Fibroblast of the aortic adventitia (primary cell): ENCODE results near the gene ALDH1A3. TPM values are rescaled to one million over a fixed set of nuclear protein-coding genes. Genes with fewer than 3 reads are reported as not detected.

Source experiments
- DNase-seq: peaks from one replicate; pipeline ENCODE4 v3.0.0-alpha.2; 2010; ENCODE audit warnings: low read depth
- H3K4me3 ChIP-seq: 2 replicates; pipeline ENCODE4 v1.5.1; 2011; ENCODE audit warnings: low read depth, mild to moderate bottlenecking, control low read depth, low read length, moderate library complexity
- CTCF ChIP-seq: IDR thresholded peaks from 2 replicates; pipeline ENCODE4 v1.5.1; 2011; ENCODE audit warnings: mild to moderate bottlenecking, low read length, control low read depth, inconsistent platforms; ENCODE audit not compliant: insufficient read depth
- total RNA-seq: library from RNA; depleted of rRNA; stranded (reverse); fragments of >200 nt; gene quantifications from 2 replicates; pipeline ENCODE4 v1.2.3, GENCODE V29; 2012; ENCODE audit warnings: low replicate concordance

ALDH1A3 gene
- total RNA-seq, 1 donor = 189 TPM

GRCh38 chr15:100909565-100909964 lies 29.9 kb downstream of the ALDH1A3 start:
- DNase-seq = no peak
- H3K4me3 ChIP-seq = no peak overlapping the region
- TF ChIP-seq CTCF = no peak

GRCh38 chr15:100909989-100910955 lies 30.6 kb downstream of the ALDH1A3 start:
- DNase-seq = no peak
- no peak overlapping the region for H3K4me3 ChIP-seq
- peak; percentile 25 for TF ChIP-seq CTCF

GRCh38 chr15:100911086-100911485 lies 31.5 kb downstream of the ALDH1A3 start:
- no peak for DNase-seq
- no peak overlapping the region for H3K4me3 ChIP-seq
- TF ChIP-seq CTCF = no peak

- no peak overlapping the region for H3K4me3 ChIP-seq
- TF ChIP-seq CTCF = no peak
- no peak for DNase-seq
Measured at GRCh38 chr15:100913961-100914360, 34.3 kb downstream of the ALDH1A3 start.

GRCh38 chr15:100914876-100915275 lies 35.2 kb downstream of the ALDH1A3 start:
- no peak overlapping the region for H3K4me3 ChIP-seq
- TF ChIP-seq CTCF = no peak
- peak; percentile 18 for DNase-seq

- DNase-seq = peak; percentile 72
- peak overlapping the region; percentile 79 for H3K4me3 ChIP-seq
- peak; percentile 74 for TF ChIP-seq CTCF
Measured at GRCh38 chr15:100918034-100918689, 38.5 kb downstream of the ALDH1A3 start.
